ENCODE measurements around the gene HNRNPUL2. TPM values are rescaled to one million over a fixed set of nuclear protein-coding genes. Genes with fewer than 3 reads are reported as not detected.

The HNRNPUL2 gene
- total RNA-seq, 1 experiment from 2014 or later, result 43.5 TPM

DNA sequence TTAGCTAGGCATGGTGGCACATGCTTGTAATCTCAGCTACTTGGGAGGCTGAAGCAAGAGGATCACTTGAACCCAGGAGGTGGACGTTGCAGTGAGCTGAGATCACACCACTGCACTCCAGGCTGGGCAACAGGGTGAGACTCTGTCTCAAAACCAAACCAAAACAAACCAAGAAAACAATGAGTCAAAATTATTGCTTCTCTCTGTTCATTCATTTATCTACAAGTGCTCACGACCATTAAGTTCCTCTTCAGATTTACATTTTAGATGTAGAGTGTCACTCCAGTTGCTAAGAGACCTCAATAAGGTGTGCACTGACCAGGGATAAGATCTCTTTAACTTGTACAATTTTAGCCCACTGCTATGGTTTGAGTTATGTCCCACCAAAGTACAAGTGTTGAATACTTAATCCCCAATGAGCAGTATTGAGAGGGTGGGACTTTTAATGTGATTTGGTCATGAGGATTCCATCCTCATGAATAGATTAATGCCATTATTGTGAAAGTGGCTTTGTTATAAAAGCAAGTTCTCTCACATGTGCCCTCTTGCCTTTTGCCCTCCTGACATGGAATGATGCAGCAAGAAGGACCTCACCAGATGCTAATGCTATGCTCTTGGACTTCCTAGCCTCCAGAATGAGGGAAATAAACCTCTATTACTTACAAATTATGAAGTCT, 7.8 kb downstream of the HNRNPUL2 start:
- H4K20me1 ChIP-seq (ENCODE audit: control insufficient read depth, insufficient read depth, insufficient read length), result no peaks in the 10 kb centered on the region
- H4K5ac ChIP-seq (ENCODE audit: insufficient read length, low read depth, low read length), result no peak overlapping the region
- Mint-ChIP-seq H3K27me3 (ENCODE audit: low read depth) (no peaks in the 10 kb centered on the region), H3K4me1 (peaks cover 4 to 28% of the 10 kb centered on the region in 2 experiments; a peak in 3 of 4 replicates), H3K27ac (no peak overlapping the region), H3K4me3 (no peak overlapping the region), H3K9me3 (no peaks in the 10 kb centered on the region), H3K36me3 (ENCODE audit: insufficient read depth in 1 of 3, low read depth in 3 of 3) (peaks cover 71 to 98% (median 97%) of the 10 kb centered on the region in 3 experiments)
- no peak overlapping the region for H3K56ac ChIP-seq (ENCODE audit: insufficient read length, low read depth, low read length)
- H2BK15ac ChIP-seq (ENCODE audit: low read depth, low read length), result no peak overlapping the region
- H2BK20ac ChIP-seq (ENCODE audit: low read depth, low read length, poor library complexity, severe bottlenecking), result no peak overlapping the region
- no peaks in the 10 kb centered on the region for H3K4me1 ChIP-seq (ENCODE audit: insufficient read depth, low read length)
- H3K23ac ChIP-seq (ENCODE audit: insufficient read length, low read depth, low read length), result no peak overlapping the region
- TF ChIP-seq, protein P1, sequence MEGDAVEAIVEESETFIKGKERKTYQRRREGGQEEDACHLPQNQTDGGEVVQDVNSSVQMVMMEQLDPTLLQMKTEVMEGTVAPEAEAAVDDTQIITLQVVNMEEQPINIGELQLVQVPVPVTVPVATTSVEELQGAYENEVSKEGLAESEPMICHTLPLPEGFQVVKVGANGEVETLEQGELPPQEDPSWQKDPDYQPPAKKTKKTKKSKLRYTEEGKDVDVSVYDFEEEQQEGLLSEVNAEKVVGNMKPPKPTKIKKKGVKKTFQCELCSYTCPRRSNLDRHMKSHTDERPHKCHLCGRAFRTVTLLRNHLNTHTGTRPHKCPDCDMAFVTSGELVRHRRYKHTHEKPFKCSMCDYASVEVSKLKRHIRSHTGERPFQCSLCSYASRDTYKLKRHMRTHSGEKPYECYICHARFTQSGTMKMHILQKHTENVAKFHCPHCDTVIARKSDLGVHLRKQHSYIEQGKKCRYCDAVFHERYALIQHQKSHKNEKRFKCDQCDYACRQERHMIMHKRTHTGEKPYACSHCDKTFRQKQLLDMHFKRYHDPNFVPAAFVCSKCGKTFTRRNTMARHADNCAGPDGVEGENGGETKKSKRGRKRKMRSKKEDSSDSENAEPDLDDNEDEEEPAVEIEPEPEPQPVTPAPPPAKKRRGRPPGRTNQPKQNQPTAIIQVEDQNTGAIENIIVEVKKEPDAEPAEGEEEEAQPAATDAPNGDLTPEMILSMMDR (conservative IDR thresholded peaks at IDR 0.05), result no peak
- no CpG with 5 or more reads among the region's 2 CpGs for WGBS (ENCODE audit: extremely low coverage, insufficient read length, low lambda C conversion rate)
- H3K18ac ChIP-seq (ENCODE audit: insufficient read length, low read depth, low read length), result no peak overlapping the region
- no peak for DNase-seq
- H2BK120ac ChIP-seq (ENCODE audit: low read depth, low read length, poor library complexity, severe bottlenecking), result no peak overlapping the region
- no peaks in the 10 kb centered on the region for H3K9me3 ChIP-seq (ENCODE audit: control insufficient read depth, low read depth, low read length)
- no peak overlapping the region for H2AFZ ChIP-seq (ENCODE audit: low read length)
- H4K91ac ChIP-seq (ENCODE audit: insufficient read length, low read depth, low read length), result no peak overlapping the region
- H3K9ac ChIP-seq (ENCODE audit: extremely low read depth, insufficient read length, low read length), result no peak overlapping the region
- H3K79me2 ChIP-seq (ENCODE audit: insufficient read depth, low read length), result peaks cover 2% of the 10 kb centered on the region; the same call in 1 of the 2 replicates
- H4K8ac ChIP-seq (replicated peaks; ENCODE audit: insufficient read length, low read depth, low read length), result no peak overlapping the region
- H3T11ph ChIP-seq (ENCODE audit: low read length), result no peak overlapping the region
- H2BK5ac ChIP-seq (ENCODE audit: insufficient read length, low read length), result no peak overlapping the region
- no peak overlapping the region for H2BK12ac ChIP-seq (ENCODE audit: insufficient read length, low read depth, low read length)
- no peak overlapping the region for H3K14ac ChIP-seq (ENCODE audit: insufficient read depth, low read length)
- H3K79me1 ChIP-seq (ENCODE audit: insufficient read depth, low read depth, low read length, poor library complexity, severe bottlenecking), result peaks cover 5% of the 10 kb centered on the region
- no peak overlapping the region for H3K4me2 ChIP-seq (ENCODE audit: insufficient read depth, insufficient read length, low read length)
- no peaks in the 10 kb centered on the region for H3K23me2 ChIP-seq (ENCODE audit: insufficient read length, low read depth, low read length, poor library complexity, severe bottlenecking)
- no peaks in the 10 kb centered on the region for H3K27me3 ChIP-seq (ENCODE audit: insufficient read depth, low read length)
- no peak overlapping the region for H3K4ac ChIP-seq (ENCODE audit: low read depth, low read length)
- H2AK5ac ChIP-seq (ENCODE audit: insufficient read length, low read length), result no peak overlapping the region
- H3K27ac ChIP-seq (ENCODE audit: insufficient read length, low read depth, low read length), result no peak overlapping the region

All from H9 (cell line).